Spleen (tissue), 11 donors: Measurements from ENCODE around the gene MEF2C. TPM values are rescaled to one million over a fixed set of nuclear protein-coding genes. Genes with fewer than 3 reads are reported as not detected.

Experiments
- DNase-seq: peaks from one replicate; pipeline ENCODE4 v3.0.0-alpha.2; 2020
- H3K27ac ChIP-seq, 8 donors: fragments of 200-600 bp; sonication (generic) in 7 of 8; 1 replicate in 4 of 8; 2 replicates in 4 of 8; pipeline versions ENCODE4 v1.5.0 to v1.8.0; 2016 to 2021; ENCODE audit warnings: inconsistent platforms in 4 of 8, mild to moderate bottlenecking in 4 of 8, moderate library complexity in 1 of 8
- H3K27me3 ChIP-seq, 7 donors: fragments of 200-600 bp; sonication (generic) in 6 of 7; replicated peaks in 1 of 7; 1 replicate in 4 of 7; 2 replicates in 3 of 7; pipeline versions ENCODE4 v1.5.0 to v1.8.0; 2016 to 2021; ENCODE audit warnings: inconsistent platforms in 3 of 7, mild to moderate bottlenecking in 1 of 7
- H3K36me3 ChIP-seq, 6 donors: fragments of 200-600 bp; sonication (generic) in 5 of 6; 1 replicate in 4 of 6; 2 replicates in 2 of 6; pipeline versions ENCODE4 v1.5.0 to v1.8.0; 2016 to 2021; ENCODE audit warnings: inconsistent platforms in 2 of 6
- H3K4me1 ChIP-seq, 6 donors: fragments of 200-600 bp; sonication (generic) in 5 of 6; 1 replicate in 3 of 6; 2 replicates in 3 of 6; pipeline versions ENCODE4 v1.5.0 to v1.8.0; 2016 to 2021; ENCODE audit warnings: inconsistent platforms in 3 of 6
- H3K4me3 ChIP-seq, 8 donors: fragments of 200-600 bp; sonication (generic) in 7 of 8; 1 replicate in 4 of 8; 2 replicates in 4 of 8; pipeline versions ENCODE4 v1.5.0 to v1.8.0; 2016 to 2021; ENCODE audit warnings: inconsistent platforms in 4 of 8, mild to moderate bottlenecking in 4 of 8, moderate library complexity in 2 of 8
- H3K9me3 ChIP-seq, 8 donors: fragments of 200-600 bp; sonication (generic) in 7 of 8; 1 replicate in 4 of 8; 2 replicates in 4 of 8; pipeline versions ENCODE4 v1.5.0 to v1.8.0; 2016 to 2021; ENCODE audit warnings: inconsistent platforms in 4 of 8
- CTCF ChIP-seq, 11 experiments: fragments of 200-600 bp in 7 of 11; fragments of 450-650 bp in 4 of 11; sonication (generic) in 4 of 11; IDR thresholded peaks in 8 of 11; conservative IDR thresholded peaks in 3 of 11; 1 replicate in 7 of 11; 2 replicates in 4 of 11; pipeline versions ENCODE4 v1.4.0 to v1.8.0; 2016 to 2021; ENCODE audit warnings: antibody characterized with exemption in 11 of 11, inconsistent platforms in 4 of 11, mild to moderate bottlenecking in 1 of 11
- POLR2A ChIP-seq, 3 donors: fragments of 450-650 bp; IDR thresholded peaks; one replicate each; pipeline ENCODE4 v1.5.1; 2017; ENCODE audit warnings: antibody characterized with exemption in 3 of 3, mild to moderate bottlenecking in 1 of 3
- POLR2AphosphoS5 ChIP-seq, 3 donors: sonication (generic); formaldehyde crosslinking; IDR thresholded peaks; one replicate each; pipeline ENCODE4 v1.5.1; 2017; ENCODE audit warnings: antibody characterized with exemption in 3 of 3
- WGBS, 5 donors: extraction: QIAGEN DNeasy Blood & Tissue Kit in 3 of 5; methylation state at CpG; one replicate each; pipeline versions ENCODE4 v1.1.5 to v1.1.7; 2013 to 2018; 5-methylcytosine and 5-hydroxymethylcytosine counted together
- intact Hi-C: fragments of 100-400 bp; cut with DNase I; formaldehyde crosslinking; loops from one replicate; pipeline ENCODE4 v1.15.0; 2023; ENCODE audit warnings: low total_unique reads
- polyA plus RNA-seq, 3 donors: library from polyadenylated mRNA; stranded (reverse); fragments of 200-250 nt; gene quantifications; one replicate each; pipeline ENCODE4 v1.2.1, GENCODE V29; 2013
- total RNA-seq, 7 donors: library from RNA; depleted of rRNA in 3 of 7; stranded (reverse); fragments of >200 nt in 3 of 7; fragmentation: NEBNext Ultra II Directional in 4 of 7; extraction: Animal tissue kit (Norgen Biotek cat#: 25700) in 4 of 7; gene quantifications; one replicate each; pipeline versions ENCODE4 v1.1.0 to v1.2.1, GENCODE V29; 2016 to 2021
- donor health status: healthy with polysubstance abuse.
- donor health status: DM: no; HTN: no; CAD: no; lungs with moderate emphysema.
- donor health status: DM: no; HTN: no; CAD: no.
- donor health status: Bipolar disorder and iron deficiency.
- donor health status: healthy.
- donor health status: DM: no; HTN: no; CAD: no.
- donor health status: DM: yes; HTN: yes; CAD: no.

MEF2C gene
- total and polyA plus RNA-seq, 10 donors, result 19.3 to 153 (median 120) TPM

- TF ChIP-seq POLR2A (IDR thresholded peaks at IDR 0.05) (peak; percentile 18 to 67 (median 35)), POLR2AphosphoS5 (IDR thresholded peaks at IDR 0.05) (peak; percentile 78 to 95 (median 88)), CTCF (IDR thresholded peaks at IDR 0.05 in 8 of 11, conservative IDR thresholded peaks at IDR 0.05 in 3 of 11) (peak in 1 of 11 experiments; percentile 10)
- H3K9me3 ChIP-seq, result no peaks in the 10 kb centered on the region
- WGBS, 5 donors, result 0 to 2% (median 1%) methylated on average over 46 of the region's 46 CpGs
- H3K4me3 ChIP-seq, result peak overlapping the region; percentile 52 to 87 (median 66)
- intact Hi-C loops, result loop anchor here (10.0 kb wide), 2 partner anchors 59 to 149 kb away; no protein-coding TSS in a partner anchor
- H3K36me3 ChIP-seq, result no peaks in the 10 kb centered on the region
- H3K27ac ChIP-seq, result peak overlapping the region; percentile 86 to 94 (median 92)
- no peaks in the 10 kb centered on the region for H3K27me3 ChIP-seq
- DNase-seq, result peak; percentile 91
- H3K4me1 ChIP-seq, result peaks cover 14 to 80% (median 50%) of the 10 kb centered on the region in 6 donors
Observed at GRCh38 chr5:88883836-88884607, 1.0 kb upstream of the MEF2C start.

- WGBS, 5 donors, result 0 to 2% (median 1%) methylated on average over 15 of the region's 15 CpGs
- no peak for DNase-seq
- intact Hi-C loops, result loop anchor here (10.0 kb wide), 2 partner anchors 58 to 148 kb away; no protein-coding TSS in a partner anchor
Observed at GRCh38 chr5:88882276-88883038, 527 bp downstream of the MEF2C start.

GRCh38 chr5:88881571-88881971, 1.4 kb downstream of the MEF2C start:
- peak in 1 of 3 donors; percentile 12 for TF ChIP-seq POLR2A (IDR thresholded peaks at IDR 0.05)
- TF ChIP-seq POLR2AphosphoS5 (IDR thresholded peaks at IDR 0.05), result peak in 1 of 3 donors; percentile 22
- no peak for TF ChIP-seq CTCF (IDR thresholded peaks at IDR 0.05 in 8 of 11, conservative IDR thresholded peaks at IDR 0.05 in 3 of 11)
- Histone ChIP-seq H3K27ac (peak overlapping the region; percentile 86 to 94 (median 92)), H3K27me3 (no peaks in the 10 kb centered on the region), H3K4me1 (peaks cover 28 to 80% (median 53%) of the 10 kb centered on the region in 6 donors), H3K36me3 (no peaks in the 10 kb centered on the region), H3K9me3 (no peaks in the 10 kb centered on the region), H3K4me3 (peak overlapping the region; percentile 52 to 87 (median 66))
- no peak for DNase-seq
- intact Hi-C loops, result loop anchor here (10.0 kb wide), 2 partner anchors 57 to 147 kb away; no protein-coding TSS in a partner anchor
- WGBS, 5 donors, result 0 to 8% (median 4%) methylated on average over 5 of the region's 5 CpGs

More at GRCh38 chr5:88882276-88883038, 527 bp downstream of the MEF2C start:
- TF ChIP-seq CTCF (IDR thresholded peaks at IDR 0.05 in 8 of 11, conservative IDR thresholded peaks at IDR 0.05 in 3 of 11) (no peak), POLR2A (IDR thresholded peaks at IDR 0.05) (peak in 1 of 3 donors; percentile 26), POLR2AphosphoS5 (IDR thresholded peaks at IDR 0.05) (peak in 1 of 3 donors; percentile 7)
- Histone ChIP-seq H3K9me3 (no peaks in the 10 kb centered on the region), H3K27me3 (no peaks in the 10 kb centered on the region), H3K4me1 (peaks cover 23 to 80% (median 51%) of the 10 kb centered on the region in 6 donors), H3K27ac (peak overlapping the region; percentile 86 to 94 (median 92)), H3K4me3 (peak overlapping the region; percentile 52 to 87 (median 66)), H3K36me3 (no peaks in the 10 kb centered on the region)
